ENCODE data around the gene ATP11A. TPM values are rescaled to one million over a fixed set of nuclear protein-coding genes. Genes with fewer than 3 reads are reported as not detected.

The ATP11A gene
- total RNA-seq, 1 experiment from 2014 or later = 14.4 TPM

DNA sequence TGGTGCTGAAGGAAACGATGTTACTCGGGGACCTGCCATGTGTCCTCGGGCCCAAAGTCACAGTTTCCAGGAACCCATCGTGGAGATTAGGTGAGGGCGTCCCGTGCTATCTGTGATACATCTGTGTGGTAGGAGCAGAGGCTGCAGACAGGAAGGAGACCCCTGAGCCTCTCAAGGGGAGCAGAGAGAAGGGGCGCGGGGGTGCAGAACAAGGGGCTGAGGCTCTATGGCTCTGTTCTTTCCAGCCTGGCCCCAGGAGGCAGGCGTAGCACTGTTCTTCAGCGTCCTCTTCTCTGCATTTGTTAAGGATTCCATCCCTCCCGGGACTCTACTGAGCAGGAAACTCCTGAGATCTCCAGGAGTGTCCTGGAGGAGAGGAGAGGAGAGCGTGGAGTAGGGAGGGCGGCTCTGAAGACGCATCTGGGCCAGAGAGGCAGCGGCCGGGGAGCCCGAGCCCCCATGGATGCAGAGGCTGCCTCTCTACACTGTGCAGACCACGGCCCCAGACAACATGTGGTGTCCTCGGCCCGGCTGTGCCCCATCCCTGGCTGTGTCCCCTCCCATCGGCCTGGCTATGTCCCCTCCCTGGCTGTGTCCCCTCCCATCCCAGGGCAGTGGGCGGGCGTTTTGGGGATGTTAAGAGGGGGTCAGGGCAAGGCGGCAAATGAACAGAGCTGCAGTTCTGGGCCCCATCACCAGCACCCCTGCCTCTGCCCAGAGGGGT lies 118.0 kb downstream of the ATP11A start:
- in situ Hi-C loops (cut with HindIII; ENCODE audit: low pct_unique_long_range_greater_than_20kb, low sequenced_read_pairs) = no loop called here

DNA sequence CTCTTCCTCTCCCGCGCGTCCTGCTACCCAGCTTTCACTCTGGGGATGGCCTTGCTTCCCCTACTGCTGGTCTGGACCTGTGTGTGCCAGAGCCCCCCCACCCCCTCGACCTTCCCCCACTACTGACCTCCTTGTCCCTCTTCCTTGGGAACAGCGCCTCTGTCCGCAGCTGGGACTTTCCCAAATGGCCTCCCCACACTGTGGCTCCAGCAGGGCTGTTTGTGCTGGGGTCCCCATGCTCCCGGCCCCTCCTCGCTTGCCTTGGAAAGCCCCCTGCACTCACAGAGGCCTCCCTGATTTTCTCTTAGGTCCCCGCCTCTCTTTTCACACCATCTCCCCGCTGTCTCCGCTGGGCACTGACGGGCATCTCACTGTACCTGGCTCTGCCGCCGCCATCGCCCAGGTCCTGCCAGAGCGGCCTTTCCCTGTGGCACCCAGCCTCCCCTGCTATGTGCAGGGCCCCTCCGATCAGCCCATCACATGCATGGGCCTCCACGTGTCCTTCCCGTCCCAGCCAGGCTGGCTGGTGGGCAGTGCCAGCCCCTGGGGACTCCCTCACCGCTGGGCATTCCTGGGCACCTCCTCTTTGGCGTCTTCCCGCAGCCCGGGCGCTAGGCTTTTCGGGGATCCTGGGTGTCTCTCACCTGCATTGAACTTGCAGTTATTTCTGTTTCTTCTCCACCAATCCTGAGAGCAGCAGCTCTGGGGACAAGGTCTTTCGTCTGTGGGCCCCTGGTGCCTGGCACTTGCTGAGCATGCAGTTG lies 118.7 kb downstream of the ATP11A start:
- in situ Hi-C loops (cut with HindIII; ENCODE audit: low pct_unique_long_range_greater_than_20kb, low sequenced_read_pairs) = no loop called here
- DNase-seq (ENCODE audit: low read depth, low spot score) = no peak

More for the DNA sequence above, 118.0 kb downstream of the ATP11A start:
- no peak for DNase-seq (ENCODE audit: low read depth, low spot score)

DNA sequence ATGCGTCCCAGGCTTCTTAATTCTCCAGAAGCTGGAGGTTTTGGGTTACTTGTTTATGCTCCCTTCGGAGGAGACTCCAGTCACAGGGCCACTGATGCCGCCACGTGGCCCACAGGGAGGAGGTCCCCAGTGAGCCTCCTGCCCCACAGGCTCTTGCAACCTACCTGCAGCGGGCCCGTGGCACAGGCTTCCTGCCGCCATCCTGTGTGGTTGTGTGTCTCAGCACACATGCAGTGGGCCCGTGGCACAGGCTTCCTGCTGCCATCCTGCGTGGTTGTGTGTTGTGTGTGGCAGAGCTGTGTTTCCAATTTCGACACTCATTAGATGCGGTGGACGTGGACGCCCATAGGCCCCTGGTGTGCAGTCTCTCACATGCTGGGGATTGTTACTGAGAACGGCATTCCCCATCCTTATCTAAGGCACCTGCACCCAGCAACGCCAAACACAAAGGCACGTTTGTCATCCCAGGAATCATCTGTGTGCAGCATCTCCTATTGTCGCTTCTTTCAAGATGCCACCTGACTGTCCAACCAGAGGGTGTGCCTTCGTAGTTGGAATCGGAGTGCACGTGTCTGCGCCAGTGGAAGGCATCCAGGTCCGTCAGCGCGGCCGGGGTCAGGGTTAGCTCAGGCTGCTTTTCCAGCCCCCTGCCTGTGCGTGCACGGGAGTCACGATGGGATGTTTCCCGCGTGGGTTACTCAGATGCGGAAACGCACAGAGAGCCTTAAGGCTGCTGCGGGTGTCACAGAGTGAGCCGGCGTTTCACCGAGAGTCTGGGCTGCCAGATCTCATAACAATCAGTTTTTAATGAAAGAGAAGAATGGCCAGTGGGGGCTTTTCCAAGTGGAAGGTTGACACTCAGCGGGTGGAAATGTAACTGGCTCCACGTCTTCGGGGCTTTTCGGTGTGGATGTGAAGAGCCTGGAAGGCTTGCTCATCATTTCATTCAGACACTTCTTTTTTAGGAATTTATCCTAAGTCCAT lies 119.8 kb downstream of the ATP11A start:
- in situ Hi-C loops (cut with HindIII; ENCODE audit: low pct_unique_long_range_greater_than_20kb, low sequenced_read_pairs) = no loop called here
- no peak for DNase-seq (ENCODE audit: low read depth, low spot score)

DNA sequence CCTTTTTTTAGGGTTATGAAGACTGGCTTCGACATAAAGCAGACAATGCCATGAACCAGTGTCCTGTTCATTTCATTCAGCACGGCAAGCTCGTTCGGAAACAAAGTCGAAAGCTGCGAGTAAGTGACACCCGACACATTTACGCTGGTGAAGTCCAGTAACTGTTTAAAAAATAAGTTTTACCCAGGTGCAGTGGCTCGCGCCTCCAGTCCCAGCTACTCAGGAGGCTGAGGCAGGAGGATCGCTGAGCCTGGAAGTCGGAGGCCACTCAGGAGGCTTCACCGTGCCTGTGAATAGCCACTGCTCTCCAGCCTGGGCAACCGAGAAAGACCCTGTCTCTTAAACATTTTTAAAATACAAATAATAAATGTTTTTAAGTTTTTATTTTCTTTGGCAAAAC lies 120.8 kb downstream of the ATP11A start:
- DNase-seq (ENCODE audit: low read depth, low spot score) = no peak

DNA sequence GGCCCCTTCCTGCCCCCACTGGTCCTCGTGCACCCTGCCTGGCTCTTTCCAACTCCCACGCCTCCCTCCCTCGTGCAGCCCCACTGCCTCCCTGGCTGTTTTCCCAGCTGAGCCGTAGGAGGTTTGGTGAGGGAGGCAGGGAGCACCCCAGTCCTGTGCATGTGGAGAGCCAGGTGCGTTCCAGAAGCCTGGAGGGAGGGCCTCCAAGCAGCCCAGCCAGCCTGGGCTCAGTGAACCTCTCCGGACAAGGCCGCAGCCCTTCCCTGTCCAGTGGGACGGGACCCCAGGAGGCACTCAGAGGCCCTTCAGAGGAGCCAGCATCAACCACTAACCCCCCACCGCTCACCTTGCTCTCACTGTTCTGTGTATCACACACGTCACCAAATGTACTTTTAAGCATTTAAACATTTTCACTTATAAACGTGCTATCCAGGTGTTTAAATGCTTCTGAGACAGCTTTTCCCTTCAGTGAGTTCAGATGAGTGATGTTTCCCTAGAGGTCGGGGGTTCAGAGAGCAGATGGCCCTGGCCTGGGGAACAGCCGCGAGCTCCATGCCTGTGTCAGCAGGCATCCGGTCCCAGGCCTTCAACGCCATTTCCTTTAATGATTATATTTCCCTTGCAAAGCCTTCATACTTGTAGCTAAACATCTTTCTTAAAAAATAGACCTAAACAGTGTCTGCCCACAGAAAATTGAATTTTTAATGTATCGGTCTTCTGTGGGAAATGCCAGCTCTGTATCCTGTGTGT lies 122.6 kb downstream of the ATP11A start:
- no peak for DNase-seq (ENCODE audit: low read depth, low spot score)
- in situ Hi-C loops (cut with HindIII; ENCODE audit: low pct_unique_long_range_greater_than_20kb, low sequenced_read_pairs) = no loop called here

More for the DNA sequence above, 120.8 kb downstream of the ATP11A start:
- in situ Hi-C loops (cut with HindIII; ENCODE audit: low pct_unique_long_range_greater_than_20kb, low sequenced_read_pairs) = no loop called here

DNA sequence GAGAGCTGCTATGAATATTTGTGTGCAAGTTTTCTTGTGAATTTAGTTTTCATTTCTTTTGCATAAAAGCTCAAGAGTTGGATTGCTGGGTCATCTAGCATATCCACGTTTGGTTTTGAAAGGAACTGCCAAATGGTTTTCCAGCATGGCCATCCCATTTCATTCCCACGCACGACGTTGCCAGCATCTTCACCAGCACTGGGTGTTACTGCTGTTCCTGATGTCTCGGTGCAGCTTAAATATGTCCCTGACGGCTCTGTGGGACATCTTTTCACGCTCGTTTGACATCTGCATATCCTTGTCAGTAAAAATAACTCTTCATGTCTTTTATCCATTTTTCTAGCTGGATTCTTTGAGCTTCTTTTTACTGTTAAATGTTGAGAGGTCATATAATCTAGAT lies 123.7 kb downstream of the ATP11A start:
- in situ Hi-C loops (cut with HindIII; ENCODE audit: low pct_unique_long_range_greater_than_20kb, low sequenced_read_pairs) = no loop called here

DNA sequence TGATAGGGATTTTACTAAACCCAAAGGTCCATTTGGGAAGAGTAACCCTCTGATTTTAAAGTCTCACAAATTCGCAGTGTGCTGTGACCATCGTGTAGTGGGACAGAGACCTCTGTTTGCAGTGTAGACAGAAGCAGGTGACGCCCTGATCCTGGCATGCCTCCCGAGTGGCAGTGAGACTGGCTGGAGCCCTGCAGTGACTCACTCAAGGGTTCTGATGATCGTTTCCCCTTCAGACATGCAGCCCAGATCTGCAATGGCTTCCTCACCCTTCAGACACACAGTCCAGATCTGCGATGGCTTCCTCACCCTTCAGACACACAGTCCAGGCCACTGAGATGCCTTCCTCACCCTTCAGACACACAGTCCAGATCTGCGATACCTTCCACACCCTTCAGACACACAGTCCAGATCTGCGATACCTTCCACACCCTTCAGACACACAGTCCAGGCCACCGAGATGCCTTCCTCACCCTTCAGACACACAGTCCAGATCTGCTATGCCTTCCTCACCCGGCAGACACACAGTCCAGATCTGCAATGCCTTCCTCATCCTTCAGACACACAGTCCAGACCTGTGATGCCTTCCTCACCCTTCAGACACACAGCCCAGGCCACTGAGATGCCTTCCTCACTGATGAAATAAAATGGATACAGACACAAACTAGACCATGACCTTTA lies 125.2 kb downstream of the ATP11A start:
- DNase-seq (ENCODE audit: low read depth, low spot score) = no peak
- in situ Hi-C loops (cut with HindIII; ENCODE audit: low pct_unique_long_range_greater_than_20kb, low sequenced_read_pairs) = no loop called here

More for the DNA sequence above, 123.7 kb downstream of the ATP11A start:
- no peak for DNase-seq (ENCODE audit: low read depth, low spot score)

DNA sequence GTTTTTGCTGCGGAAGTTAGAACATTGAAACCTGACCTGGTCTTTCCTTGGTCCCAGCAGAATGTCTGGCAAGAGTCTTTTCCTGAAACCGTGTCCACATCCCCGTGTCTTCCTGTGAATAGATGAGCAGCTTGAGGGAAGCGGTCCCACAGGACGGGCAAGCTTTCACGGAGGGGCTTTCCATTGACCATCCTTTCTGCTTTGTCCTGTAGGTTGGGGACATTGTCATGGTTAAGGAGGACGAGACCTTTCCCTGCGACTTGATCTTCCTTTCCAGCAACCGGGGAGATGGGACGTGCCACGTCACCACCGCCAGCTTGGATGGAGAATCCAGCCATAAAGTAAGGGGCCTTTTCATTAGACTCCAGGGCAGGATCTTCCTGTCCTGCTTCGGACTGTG lies 126.0 kb downstream of the ATP11A start:
- DNase-seq (ENCODE audit: low read depth, low spot score) = no peak
- in situ Hi-C loops (cut with HindIII; ENCODE audit: low pct_unique_long_range_greater_than_20kb, low sequenced_read_pairs) = no loop called here

DNA sequence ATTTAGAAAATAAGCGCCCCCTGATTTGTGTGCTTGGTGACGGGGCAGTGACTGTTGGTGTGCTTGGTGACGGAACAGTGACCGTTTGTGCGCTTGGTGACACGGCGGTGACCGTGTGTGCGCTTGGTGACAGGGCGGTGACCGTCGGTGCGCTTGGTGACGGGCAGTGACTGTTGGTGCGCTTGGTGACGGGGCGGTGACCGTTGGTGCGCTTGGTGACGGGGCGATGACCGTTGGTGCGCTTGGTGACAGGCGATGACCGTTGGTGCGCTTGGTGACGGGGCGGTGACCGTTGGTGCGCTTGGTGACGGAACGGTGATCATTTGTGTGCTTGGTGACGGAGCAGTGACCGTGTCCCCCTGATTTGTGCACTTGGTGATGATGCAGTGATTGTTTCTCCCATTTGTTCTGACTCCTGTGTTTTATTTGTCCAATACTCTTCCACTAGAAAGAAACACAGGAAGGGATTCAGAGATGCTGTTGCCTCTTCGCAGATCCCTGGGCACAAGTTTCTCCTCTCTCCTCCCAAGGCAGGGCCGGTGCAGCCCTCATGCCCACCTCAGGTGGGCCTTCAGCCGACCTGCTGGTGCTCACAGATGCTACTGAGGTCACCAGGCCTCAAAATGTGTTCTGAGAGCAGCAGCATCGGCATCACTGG lies 128.3 kb downstream of the ATP11A start:
- DNase-seq (ENCODE audit: low read depth, low spot score) = no peak
- in situ Hi-C loops (cut with HindIII; ENCODE audit: low pct_unique_long_range_greater_than_20kb, low sequenced_read_pairs) = no loop called here

DNA sequence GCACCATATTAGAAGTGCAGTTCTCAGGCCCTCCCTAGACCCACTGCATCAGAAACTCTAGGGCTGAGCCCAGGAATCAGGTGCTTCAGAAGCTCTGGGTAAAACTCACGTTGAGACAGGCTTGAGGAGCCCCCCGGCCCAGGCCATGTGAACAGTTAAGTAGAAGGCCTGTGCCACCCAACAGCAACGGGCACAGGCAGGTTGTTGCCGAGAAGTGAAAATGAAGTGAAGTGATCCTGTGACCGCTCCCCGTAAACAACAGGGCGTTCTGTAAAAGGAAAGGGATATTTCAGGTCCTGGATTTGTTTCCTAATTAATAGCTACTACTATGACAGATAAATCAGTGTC lies 128.8 kb downstream of the ATP11A start:
- in situ Hi-C loops (cut with HindIII; ENCODE audit: low pct_unique_long_range_greater_than_20kb, low sequenced_read_pairs) = no loop called here
- DNase-seq (ENCODE audit: low read depth, low spot score) = no peak

DNA sequence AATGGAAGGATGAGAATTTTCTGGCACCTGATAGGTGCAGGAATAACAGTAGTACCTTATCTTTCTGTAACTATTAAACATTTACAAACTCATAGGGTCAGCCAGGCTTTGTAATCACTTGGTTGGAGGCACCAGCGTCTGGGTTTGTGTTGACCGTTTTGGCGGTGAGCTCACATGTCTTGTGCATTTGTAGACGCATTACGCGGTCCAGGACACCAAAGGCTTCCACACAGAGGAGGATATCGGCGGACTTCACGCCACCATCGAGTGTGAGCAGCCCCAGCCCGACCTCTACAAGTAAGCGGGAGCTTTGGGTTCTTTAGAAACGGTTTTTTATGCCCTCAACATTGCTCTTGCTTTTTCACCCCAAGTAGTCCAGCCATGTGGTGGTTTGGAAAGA lies 129.3 kb downstream of the ATP11A start:
- in situ Hi-C loops (cut with HindIII; ENCODE audit: low pct_unique_long_range_greater_than_20kb, low sequenced_read_pairs) = no loop called here
- DNase-seq (ENCODE audit: low read depth, low spot score) = no peak

DNA sequence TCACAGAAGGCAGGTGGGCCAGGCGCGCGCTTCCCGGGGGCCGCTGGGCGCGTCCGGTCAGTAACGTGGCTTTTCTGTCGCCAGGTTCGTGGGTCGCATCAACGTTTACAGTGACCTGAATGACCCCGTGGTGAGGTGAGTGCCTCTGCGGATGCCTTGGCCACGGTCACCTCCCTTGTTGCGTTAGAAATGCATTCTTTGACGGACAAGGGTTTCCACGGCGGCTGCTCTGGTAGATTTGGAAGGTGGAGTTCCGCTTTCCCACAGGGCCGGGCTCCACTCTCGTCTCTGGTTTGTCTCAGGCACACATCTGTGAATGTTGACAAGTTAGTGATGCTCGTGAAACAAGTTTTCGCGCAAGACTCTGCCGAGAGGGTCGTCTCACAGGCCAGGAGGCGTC lies 130.0 kb downstream of the ATP11A start:
- in situ Hi-C loops (cut with HindIII; ENCODE audit: low pct_unique_long_range_greater_than_20kb, low sequenced_read_pairs) = no loop called here
- DNase-seq (ENCODE audit: low read depth, low spot score) = no peak

DNA sequence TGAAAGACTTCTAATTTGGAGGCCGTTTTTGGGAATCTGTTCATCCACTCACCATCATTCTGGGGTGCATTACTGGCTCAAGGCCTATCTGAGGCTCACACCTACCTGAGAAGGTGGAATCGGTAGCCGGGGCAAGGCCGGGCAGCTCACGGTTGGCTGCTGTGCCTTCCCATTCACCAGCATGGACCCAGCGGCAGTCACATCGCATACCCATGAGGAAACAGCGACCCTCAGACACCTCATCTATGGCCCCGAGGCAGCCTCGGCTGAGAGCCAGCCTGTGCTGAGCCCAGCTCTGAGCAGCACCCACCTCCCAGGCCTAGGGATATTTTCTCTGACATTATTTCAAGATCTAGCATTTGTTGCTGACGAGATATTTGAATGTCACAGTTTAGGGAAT lies 130.5 kb downstream of the ATP11A start:
- DNase-seq (ENCODE audit: low read depth, low spot score) = no peak
- in situ Hi-C loops (cut with HindIII; ENCODE audit: low pct_unique_long_range_greater_than_20kb, low sequenced_read_pairs) = no loop called here

DNA sequence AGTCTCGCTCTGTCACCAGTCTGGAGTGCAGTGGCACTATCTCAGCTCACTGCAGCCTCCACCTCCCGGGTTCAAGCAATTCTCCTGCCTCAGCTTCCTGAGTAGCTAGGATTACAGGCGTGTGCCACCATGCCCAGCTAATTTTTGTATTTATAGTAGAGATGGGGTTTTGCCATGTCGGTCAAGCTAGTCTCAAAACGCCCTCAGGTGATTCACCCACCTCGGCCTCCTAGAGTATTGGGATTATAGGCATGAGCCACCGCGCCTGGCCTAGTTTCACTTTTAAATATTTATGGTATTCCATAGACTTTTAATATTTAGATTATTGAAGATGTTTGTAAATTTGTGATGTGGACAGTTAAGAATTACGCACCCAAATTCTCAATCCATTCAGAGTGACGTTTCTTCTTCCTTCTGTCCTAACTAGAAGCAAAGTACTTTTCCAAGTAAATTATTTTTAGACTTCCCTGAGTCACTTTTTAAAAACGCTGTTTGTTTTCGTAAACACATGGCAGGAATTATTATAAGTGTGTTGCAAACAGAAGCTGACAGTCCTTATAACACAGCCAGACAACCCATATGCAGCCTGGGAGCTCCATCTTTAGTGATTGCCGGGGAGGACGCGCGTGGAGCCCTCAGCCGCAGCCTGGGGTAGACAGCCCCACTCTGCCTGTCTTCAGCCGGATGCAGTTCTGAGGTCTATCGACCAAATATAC lies 131.7 kb downstream of the ATP11A start:
- in situ Hi-C loops (cut with HindIII; ENCODE audit: low pct_unique_long_range_greater_than_20kb, low sequenced_read_pairs) = no loop called here
- DNase-seq (ENCODE audit: low read depth, low spot score) = no peak

DNA sequence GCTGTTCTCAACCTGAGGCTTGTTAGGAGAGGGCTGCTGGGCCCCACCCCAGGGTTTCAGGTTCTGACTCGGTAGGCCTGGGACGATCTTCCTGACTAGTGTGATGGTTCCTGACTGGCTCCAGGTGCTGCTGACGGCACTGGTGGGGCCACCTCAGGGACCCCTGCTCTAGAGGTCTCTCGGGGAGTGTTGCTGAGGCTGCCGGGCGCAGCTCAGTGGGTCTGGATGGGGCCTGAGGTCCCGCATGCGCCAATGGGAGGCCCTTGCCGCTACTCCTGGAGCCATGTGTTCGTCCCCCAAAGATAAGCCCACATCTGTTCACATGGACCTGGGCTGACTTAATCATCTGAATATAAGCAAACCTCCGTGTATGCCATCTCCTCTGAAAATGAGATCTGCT lies 133.0 kb downstream of the ATP11A start:
- in situ Hi-C loops (cut with HindIII; ENCODE audit: low pct_unique_long_range_greater_than_20kb, low sequenced_read_pairs) = no loop called here
- DNase-seq (ENCODE audit: low read depth, low spot score) = no peak

DNA sequence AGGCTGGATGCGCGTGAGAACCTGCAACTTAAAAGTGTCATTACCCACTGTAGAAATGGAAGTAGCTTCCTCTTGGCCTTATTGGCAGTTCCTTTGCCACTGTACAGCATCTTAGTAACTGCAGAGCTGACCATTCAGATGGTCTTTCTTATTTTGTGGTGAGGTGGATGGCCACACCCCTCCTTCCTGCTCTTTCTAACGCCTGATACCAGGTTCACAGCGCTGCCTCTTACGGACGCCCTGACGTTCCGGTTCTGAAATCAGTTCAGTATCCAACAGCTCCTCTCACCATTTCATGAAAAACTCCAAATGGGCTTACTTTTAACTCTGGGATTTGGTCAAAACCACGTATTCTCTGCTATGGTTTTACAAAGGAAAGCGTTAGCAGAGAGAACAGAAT lies 134.6 kb downstream of the ATP11A start:
- no peak for DNase-seq (ENCODE audit: low read depth, low spot score)

More for the DNA sequence above, 134.6 kb downstream of the ATP11A start:
- in situ Hi-C loops (cut with HindIII; ENCODE audit: low pct_unique_long_range_greater_than_20kb, low sequenced_read_pairs) = no loop called here
